Neural cell (in vitro differentiated cells): ENCODE results near the gene MPP1. TPM values are rescaled to one million over a fixed set of nuclear protein-coding genes. Genes with fewer than 3 reads are reported as not detected.
A peak's percentile ranks its signal among the peaks of the same experiment; 100 is the strongest.

Source experiments
- H2AFZ ChIP-seq: fragments of 200-600, 300-800 bp; sonication (generic), shearing (Covaris generic); 2 replicates; pipeline ENCODE4 v1.6.0; 2014; ENCODE audit warnings: low read depth, mild to moderate bottlenecking, antibody characterized with exemption, low read length, moderate library complexity
- H3F3A ChIP-seq: fragments of 200-600 bp; shearing (Covaris generic); 2 replicates; pipeline ENCODE4 v1.6.1; 2016; ENCODE audit warnings: mild to moderate bottlenecking, moderate library complexity, mixed read lengths, antibody characterized with exemption, low read length; ENCODE audit not compliant: insufficient read depth, poor library complexity, severe bottlenecking
- H3K27ac ChIP-seq: fragments of 200-600, 300-800 bp; sonication (generic), shearing (Covaris generic); 2 replicates; pipeline ENCODE4 v1.5.1; 2014; ENCODE audit warnings: mild to moderate bottlenecking, low read length, moderate library complexity
- H3K27me3 ChIP-seq: fragments of 300-800, 200-600 bp; sonication (generic), shearing (Covaris generic); 2 replicates; pipeline ENCODE4 v1.6.0; 2014; ENCODE audit warnings: mild to moderate bottlenecking, low read depth, low read length, moderate library complexity; ENCODE audit not compliant: insufficient read depth
- H3K36me3 ChIP-seq: fragments of 300-800, 200-600 bp; sonication (generic), shearing (Covaris generic); 2 replicates; pipeline ENCODE4 v1.5.1; 2014; ENCODE audit warnings: mild to moderate bottlenecking, antibody characterized with exemption, low read length, moderate library complexity; ENCODE audit not compliant: insufficient read depth
- H3K4me2 ChIP-seq: fragments of 300-800, 200-600 bp; sonication (generic), shearing (Covaris generic); 2 replicates; pipeline ENCODE4 v1.6.0; 2014; ENCODE audit warnings: mild to moderate bottlenecking, low read length
- H3K4me3 ChIP-seq: fragments of 300-800, 200-600 bp; sonication (generic), shearing (Covaris generic); 2 replicates; pipeline ENCODE4 v1.5.1; 2014; ENCODE audit warnings: mild to moderate bottlenecking, low read length, moderate library complexity
- H3K79me2 ChIP-seq: fragments of 200-600 bp; shearing (Covaris generic); replicated peaks from 2 replicates; pipeline ENCODE4 v1.6.0; 2014; ENCODE audit warnings: mild to moderate bottlenecking, low read length, moderate library complexity; ENCODE audit not compliant: insufficient read depth
- H3K9ac ChIP-seq: fragments of 300-800, 200-600 bp; sonication (generic), shearing (Covaris generic); 2 replicates; pipeline ENCODE4 v1.6.1; 2016; ENCODE audit warnings: mild to moderate bottlenecking, low read length, mixed read lengths
- H3K9me2 ChIP-seq: fragments of 200-600 bp; shearing (Covaris generic); 2 replicates; pipeline ENCODE4 v1.6.1; 2016; ENCODE audit warnings: mild to moderate bottlenecking, low read length, mixed read lengths; ENCODE audit not compliant: insufficient read depth
- H3K9me3 ChIP-seq: fragments of 200-600, 300-800 bp; sonication (generic), shearing (Covaris generic); 2 replicates; pipeline ENCODE4 v1.6.1; 2016; ENCODE audit warnings: mild to moderate bottlenecking, mixed run types, low read length, moderate library complexity, mixed read lengths
- H4K20me1 ChIP-seq: fragments of 200-600 bp; shearing (Covaris generic); 2 replicates; pipeline ENCODE4 v1.6.1; 2016; ENCODE audit warnings: mild to moderate bottlenecking, mixed run types; ENCODE audit not compliant: insufficient read depth
- CTCF ChIP-seq: fragments of 450-650 bp; IDR thresholded peaks from 2 replicates; pipeline ENCODE4 v1.5.1; 2014; ENCODE audit warnings: antibody characterized with exemption, mild to moderate bottlenecking, moderate library complexity; ENCODE audit not compliant: poor library complexity, severe bottlenecking
- EP300 ChIP-seq: fragments of 450-650 bp; conservative IDR thresholded peaks from 2 replicates; pipeline ENCODE4 v1.6.1; 2014; ENCODE audit warnings: antibody characterized with exemption, mild to moderate bottlenecking, moderate library complexity; ENCODE audit not compliant: poor library complexity, severe bottlenecking
- EZH2 ChIP-seq: fragments of 200-600, 300-800 bp; shearing (Covaris generic), sonication (generic); IDR thresholded peaks from 2 replicates; pipeline ENCODE4 v1.6.1; 2014; ENCODE audit warnings: antibody characterized with exemption, low read length, borderline replicate concordance, mild to moderate bottlenecking; ENCODE audit not compliant: insufficient read depth, poor library complexity, severe bottlenecking
- MXI1 ChIP-seq: fragments of 450-650 bp; conservative IDR thresholded peaks from 2 replicates; pipeline ENCODE4 v1.6.1; 2014; ENCODE audit warnings: antibody characterized with exemption, mild to moderate bottlenecking; ENCODE audit not compliant: poor library complexity, severe bottlenecking
- POLR2AphosphoS5 ChIP-seq: IDR thresholded peaks from 2 replicates; pipeline ENCODE4 v1.6.1; 2012
- RAD21 ChIP-seq: fragments of 450-650 bp; conservative IDR thresholded peaks from 2 replicates; pipeline ENCODE4 v1.6.1; 2014; ENCODE audit warnings: antibody characterized with exemption, mild to moderate bottlenecking, moderate library complexity
- REST ChIP-seq: IDR thresholded peaks from 2 replicates; pipeline ENCODE4 v1.6.1; 2012; ENCODE audit warnings: borderline replicate concordance
- SMC3 ChIP-seq: fragments of 450-650 bp; conservative IDR thresholded peaks from 2 replicates; pipeline ENCODE4 v1.6.1; 2014; ENCODE audit warnings: antibody characterized with exemption, mild to moderate bottlenecking, moderate library complexity; ENCODE audit not compliant: poor library complexity
- TAF1 ChIP-seq: IDR thresholded peaks from 2 replicates; pipeline ENCODE4 v1.6.1; 2012; ENCODE audit warnings: low read depth
- polyA minus RNA-seq: library from RNA; depleted of rRNA, polyadenylated mRNA; stranded (reverse); fragments of >200 nt; gene quantifications from 2 replicates; pipeline ENCODE4 v1.2.3, GENCODE V29; 2014
- polyA plus RNA-seq: library from polyadenylated mRNA; depleted of rRNA; stranded (reverse); fragments of >200 nt; gene quantifications from 2 replicates; pipeline ENCODE4 v1.2.3, GENCODE V29; 2014

Gene MPP1
- polyA plus RNA-seq (16.1 and 17.5 TPM in 2 replicates), polyA minus RNA-seq (12.6 and 15.6 TPM in 2 replicates)

GRCh38 chrX:154804957-154805695 is at the start of gene MPP1:
Gene MPP1, minus strand, starts transcription at chrX:154805485. Its CDS starts 112 bp downstream, at chrX:154805373.
- Histone ChIP-seq H3K9me2 (no peaks in the 10 kb centered on the region), H3K4me3 (peak within 1 kb of the TSS; percentile 77), H2AFZ (no peak within 1 kb of the TSS), H3K9ac (peak within 1 kb of the TSS; percentile 53), H3K9me3 (no peaks in the 10 kb centered on the region), H3K4me2 (peak within 1 kb of the TSS; percentile 30), H3K36me3 (no peaks in the 10 kb centered on the region), H3F3A (no peaks in the 10 kb centered on the region), H4K20me1 (no peaks in the 10 kb centered on the region), H3K27me3 (peaks cover 11% of the 10 kb centered on the region), H3K27ac (no peak within 1 kb of the TSS), H3K79me2 (no peaks in the 10 kb centered on the region)
- TF ChIP-seq CTCF (no peak), RAD21 (no peak), EP300 (no peak), MXI1 (peak; percentile 18), EZH2 (no peak), REST (no peak)

GRCh38 chrX:154850957-154851611 is 45.8 kb upstream of the MPP1 start:
- Histone ChIP-seq H3K9me3 (no peaks in the 10 kb centered on the region), H3K4me2 (no peak overlapping the region), H3K27ac (no peak overlapping the region), H3K4me3 (no peak overlapping the region), H3K9me2 (no peaks in the 10 kb centered on the region), H3K79me2 (no peaks in the 10 kb centered on the region), H3F3A (no peaks in the 10 kb centered on the region), H3K9ac (no peak overlapping the region), H3K36me3 (no peaks in the 10 kb centered on the region), H4K20me1 (no peaks in the 10 kb centered on the region), H2AFZ (no peak overlapping the region), H3K27me3 (no peaks in the 10 kb centered on the region)
- TF ChIP-seq POLR2AphosphoS5, result no peak
- no peak for TF ChIP-seq EZH2
- TF ChIP-seq RAD21, result no peak
- no peak for TF ChIP-seq SMC3
- no peak for TF ChIP-seq TAF1
- no peak for TF ChIP-seq EP300
- TF ChIP-seq MXI1, result no peak
- no peak for TF ChIP-seq CTCF
- TF ChIP-seq REST, result no peak
